Stimulated activated CD8-positive, alpha-beta memory T cell treated with anti-CD3 and anti-CD28 coated beads, Interleukin-7, amount 100 ng/mL, for 4 hours (primary cell): ENCODE measurements around the gene KLHL4.
"Not testable (repeated sequence)": the region's sequence is repeated elsewhere in the genome, so short reads cannot be mapped to it uniquely, and the experiment has no call there.

Experiments used
- DNase-seq, 2 donors: peaks; one replicate each; pipeline ENCODE4 v3.0.0-alpha.2; 2020; ENCODE audit warnings: low read depth in 2 of 2

The KLHL4 gene

GRCh38 chrX:87663421-87663820 is 145.8 kb downstream of the KLHL4 start:
- no peak for DNase-seq

DNA sequence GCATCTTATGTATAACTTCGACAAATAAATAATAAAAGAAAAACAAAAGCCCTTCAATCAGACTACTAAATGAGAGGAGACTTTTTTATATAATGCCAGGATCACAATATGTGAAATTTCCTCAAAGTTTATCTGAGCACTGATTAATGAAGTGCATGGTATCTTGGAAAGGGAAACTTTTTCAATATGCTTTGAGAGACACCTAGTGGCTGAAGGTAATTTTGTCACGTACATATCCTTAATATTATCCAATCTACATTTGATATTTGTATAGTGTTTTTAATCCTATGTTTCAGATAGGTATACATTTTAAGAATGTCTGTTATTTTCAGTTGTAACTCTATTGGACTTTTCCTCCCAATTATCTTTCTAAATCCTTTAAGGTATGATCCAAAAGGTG is 146.8 kb downstream of the KLHL4 start:
- no peak for DNase-seq

DNA sequence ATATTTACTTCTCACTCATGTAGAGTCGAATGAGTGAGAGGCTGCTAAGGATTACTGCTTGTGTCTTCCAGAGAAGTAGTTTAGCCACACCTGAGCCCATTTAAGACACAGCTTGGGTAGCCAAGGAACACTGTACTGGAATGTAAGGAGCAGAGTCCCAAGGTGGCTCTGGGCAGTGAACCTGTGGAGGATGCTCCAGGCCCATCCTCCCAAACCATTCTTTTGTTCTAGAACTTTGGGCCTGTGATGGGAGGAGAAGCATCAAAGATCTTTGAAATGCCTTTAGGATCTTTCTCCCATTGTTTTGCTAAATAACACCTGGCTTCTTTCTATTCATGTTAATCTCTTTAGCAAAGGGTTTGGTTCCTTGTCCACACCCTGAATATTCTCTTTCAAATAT is 162.2 kb downstream of the KLHL4 start:
- no peak for DNase-seq

DNA sequence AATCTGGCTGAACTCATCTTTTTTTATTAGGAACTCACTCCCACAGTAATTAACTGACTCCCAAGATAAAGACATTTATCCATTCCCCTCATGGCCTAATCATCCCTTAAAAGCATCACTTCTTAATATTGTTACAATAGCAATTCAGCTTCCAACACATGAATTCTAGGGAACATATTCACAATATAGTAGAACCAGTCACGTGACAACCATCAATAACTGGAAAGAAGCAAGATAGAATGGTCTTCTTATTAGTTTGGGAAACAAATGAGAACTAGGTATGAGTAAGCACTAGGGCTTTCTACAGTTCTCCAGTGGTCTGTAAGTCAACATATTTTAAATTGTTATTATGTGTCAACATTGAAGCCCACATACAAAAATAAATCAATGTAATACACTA is 170.1 kb downstream of the KLHL4 start:
- DNase-seq, result no peak

GRCh38 chrX:87688113-87688748 is 170.6 kb downstream of the KLHL4 start:
- DNase-seq, result not testable (repeated sequence)

DNA sequence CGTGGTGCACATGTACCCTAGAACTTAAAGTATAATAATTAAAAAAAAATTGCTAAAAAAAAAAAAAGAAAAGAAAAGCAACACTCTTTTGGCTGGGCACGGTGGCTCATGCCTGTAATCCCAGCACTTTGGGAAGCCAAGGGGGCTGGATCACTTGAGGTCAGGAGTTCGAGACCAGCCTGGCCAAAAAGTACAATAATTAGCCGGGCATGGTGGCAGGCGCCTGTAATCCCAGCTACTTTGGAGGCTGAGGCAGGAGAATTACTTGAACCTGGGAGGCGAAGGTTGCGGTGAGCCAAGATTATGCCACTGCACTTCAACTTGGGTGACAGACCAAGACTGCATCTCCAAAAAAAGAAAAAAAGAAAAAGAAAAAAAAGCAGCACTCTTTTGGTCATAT is 171.6 kb downstream of the KLHL4 start:
- DNase-seq, result not testable (repeated sequence)

GRCh38 chrX:87693204-87693603 is 175.6 kb downstream of the KLHL4 start:
- DNase-seq, result no peak

DNA sequence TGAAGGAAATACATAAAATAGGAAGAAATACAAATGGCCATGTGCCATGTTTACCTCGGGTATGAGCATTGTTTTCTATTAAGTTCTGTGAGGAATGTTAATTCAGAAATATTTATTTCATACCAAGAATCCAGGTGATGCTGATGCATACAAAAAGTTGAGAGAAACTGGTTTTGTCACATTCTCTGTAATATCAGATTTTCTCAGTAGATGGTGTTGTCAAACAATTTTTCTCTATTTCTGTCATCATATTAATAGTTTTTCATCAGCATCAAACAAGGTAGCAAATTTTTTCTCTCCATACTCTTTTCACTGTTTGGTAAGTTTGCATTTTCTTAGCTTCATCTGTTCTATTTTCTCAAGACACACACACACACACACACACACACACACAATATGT is 179.8 kb downstream of the KLHL4 start:
- no peak for DNase-seq

- DNase-seq, result no peak
Measured at GRCh38 chrX:87702795-87703194, 185.2 kb downstream of the KLHL4 start.

DNA sequence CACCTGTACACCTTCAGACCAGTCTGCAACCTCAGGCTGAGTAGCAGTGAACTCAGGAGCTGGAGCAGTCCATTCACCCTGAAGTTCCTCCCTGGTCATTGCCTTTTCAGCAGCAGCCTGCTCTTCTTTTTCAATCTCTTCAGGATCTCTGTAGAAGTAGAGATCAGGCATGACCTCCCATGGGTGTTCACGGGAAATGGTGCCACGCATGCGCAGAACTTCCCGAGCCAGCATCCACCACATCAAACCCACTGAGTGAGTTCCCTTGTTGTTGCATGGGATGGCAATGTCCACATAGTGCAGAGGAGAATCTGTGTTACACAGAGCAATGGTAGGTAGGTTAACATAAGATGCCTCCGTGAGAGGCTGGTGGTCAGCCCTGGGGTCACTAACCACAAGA is 185.9 kb downstream of the KLHL4 start:
- DNase-seq, result not testable (repeated sequence)

GRCh38 chrX:87706134-87706533 is 188.5 kb downstream of the KLHL4 start:
- no peak for DNase-seq

DNA sequence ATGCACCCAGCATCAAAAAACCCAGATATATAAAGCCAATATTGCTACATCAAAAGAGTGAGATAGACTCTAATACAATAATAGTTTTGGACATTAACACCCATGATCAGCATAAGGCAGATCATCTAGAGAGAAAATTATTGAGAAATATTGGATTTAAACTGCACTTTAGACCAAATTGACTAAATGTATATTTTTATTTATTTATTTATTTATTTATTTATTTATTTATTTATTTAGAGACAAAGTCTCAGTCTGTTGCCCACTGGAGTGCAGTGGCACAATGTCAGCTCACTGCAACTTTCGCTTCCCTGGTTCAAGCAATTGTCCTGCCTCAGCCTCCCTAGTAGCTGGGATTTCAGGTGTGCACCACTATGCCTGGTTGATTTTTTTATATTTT is 193.0 kb downstream of the KLHL4 start:
- no peak for DNase-seq
